SHP77 (cell line): ENCODE measurements around the gene MYL4.

ENCODE experiments used
- DNase-seq, 2 experiments: peaks; one replicate each; lab custom pipeline; 2025; lab: John Stamatoyannopoulos, UW

MYL4 gene

DNA sequence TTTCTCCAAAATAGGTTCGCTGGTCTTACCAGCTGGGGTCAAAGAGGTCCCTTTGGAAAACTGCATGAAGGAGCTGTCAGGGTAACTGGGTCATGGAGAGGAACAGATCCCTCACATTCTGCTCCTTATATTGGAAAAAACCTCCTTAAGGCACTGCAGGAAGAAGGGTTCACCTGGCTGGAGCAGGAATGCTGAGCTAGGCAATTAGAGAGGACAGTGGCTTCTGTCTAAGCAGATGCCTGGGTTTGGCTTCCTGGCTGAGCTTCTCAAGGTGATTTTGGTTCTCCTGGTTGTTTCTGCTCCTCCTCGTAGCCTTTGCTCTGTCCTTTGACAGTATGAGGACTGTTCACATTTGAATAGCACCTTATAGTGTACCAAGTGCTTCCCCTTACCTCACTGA, 64.1 kb downstream of the MYL4 start:
- no peak for DNase-seq
